OCI-LY3 (cell line): Measurements from ENCODE around the gene CACNA1E.

Source experiments
- CTCF ChIP-seq: fragments of 200-600, 300-600 bp; sonication (generic); IDR thresholded peaks from 2 replicates; pipeline ENCODE4 v1.5.1; 2014; ENCODE audit warnings: antibody characterized with exemption, low read length, low read depth
- EZH2phosphoT487 ChIP-seq: fragments of 200-600 bp; shearing (Covaris generic); IDR thresholded peaks from 2 replicates; pipeline ENCODE4 v1.6.1; 2018; ENCODE audit warnings: antibody characterized with exemption, mixed run types, low read depth

GRCh38 chr1:181562395-181562794 lies 79.1 kb downstream of the CACNA1E start:
- TF ChIP-seq CTCF (no peak), EZH2phosphoT487 (no peak)
